Esophagus muscularis mucosa (tissue), 4 donors: ENCODE data around the gene CPS1.

Experiments
- CTCF ChIP-seq, 3 experiments: fragments of 200-600 bp in 2 of 3; fragments of 450-650 bp in 1 of 3; sonication (generic) in 2 of 3; IDR thresholded peaks; one replicate each; pipeline ENCODE4 v1.5.1; 2017 to 2019; ENCODE audit warnings: antibody characterized with exemption in 3 of 3, mild to moderate bottlenecking in 2 of 3, moderate library complexity in 1 of 3
- EP300 ChIP-seq: sonication (generic); formaldehyde crosslinking; IDR thresholded peaks from one replicate; pipeline ENCODE4 v1.6.1; 2017; ENCODE audit warnings: antibody characterized with exemption
- POLR2A ChIP-seq: fragments of 450-650 bp; IDR thresholded peaks from one replicate; pipeline ENCODE4 v1.6.1; 2017; ENCODE audit warnings: antibody characterized with exemption, moderate library complexity, mild to moderate bottlenecking, low read depth
- POLR2AphosphoS5 ChIP-seq, 2 donors: sonication (generic); formaldehyde crosslinking; IDR thresholded peaks; one replicate each; pipeline ENCODE4 v1.6.1; 2017; ENCODE audit warnings: antibody characterized with exemption in 2 of 2

- TF ChIP-seq POLR2A: no peak
- no peak for TF ChIP-seq EP300
- no peak for TF ChIP-seq CTCF (IDR thresholded peaks at IDR 0.05)
- no peak for TF ChIP-seq POLR2AphosphoS5 (IDR thresholded peaks at IDR 0.05)
Measured at GRCh38 chr2:210604666-210605065, 48.3 kb downstream of the CPS1 start.
